Measurements from ENCODE around the gene PLEKHA7.

The PLEKHA7 gene

DNA sequence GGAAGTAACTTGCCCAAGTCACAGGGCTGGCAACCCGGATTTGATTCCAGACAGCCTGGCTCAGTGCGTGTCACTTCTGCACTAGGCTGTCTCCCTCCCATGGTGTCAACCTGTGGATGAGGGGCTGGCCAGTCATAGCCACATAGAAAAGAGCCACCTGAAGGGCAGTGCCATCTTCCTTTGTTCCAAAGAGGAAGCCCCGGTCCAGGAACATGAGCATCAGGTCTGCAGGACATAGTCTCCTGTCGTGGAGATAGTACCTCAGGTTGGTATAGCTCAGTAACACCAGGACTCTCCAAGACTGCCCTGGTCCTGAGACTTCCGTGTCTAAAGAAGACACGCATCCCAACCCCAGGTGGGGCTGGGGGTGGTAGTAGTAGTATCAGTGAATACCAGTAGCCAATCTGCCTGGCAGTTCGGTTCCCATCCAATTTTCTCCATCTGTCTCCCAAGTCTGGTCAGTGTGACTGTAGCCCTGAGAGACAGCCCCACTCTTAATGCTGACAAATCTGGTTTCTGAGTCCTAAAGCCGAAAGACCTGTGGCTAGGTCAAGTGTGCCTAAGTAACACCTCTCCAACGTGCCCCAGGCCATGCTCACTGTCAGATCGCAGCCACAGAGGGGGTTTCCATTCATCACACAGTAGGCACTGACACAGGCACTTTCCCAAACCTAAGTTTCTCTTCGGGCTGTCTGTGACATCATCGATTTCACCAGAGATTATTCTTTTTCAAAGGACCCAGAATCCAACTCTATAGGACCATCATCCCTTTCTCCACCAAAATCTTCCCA lies 242.7 kb downstream of the PLEKHA7 start:
- Histone ChIP-seq H3K36me3 (ENCODE audit: control insufficient read depth in 2 of 2, insufficient read depth in 2 of 2, low read length in 2 of 2) (no peaks in the 10 kb centered on the region), H3K4me3 (ENCODE audit: low read length in 2 of 2) (no peak overlapping the region), H3K9me3 (ENCODE audit: control insufficient read depth in 2 of 2, low read length in 2 of 2) (no peaks in the 10 kb centered on the region), H3K27me3 (ENCODE audit: control insufficient read depth in 1 of 2, insufficient read depth in 2 of 2, low read length in 2 of 2) (no peaks in the 10 kb centered on the region), H3K9ac (ENCODE audit: low read length in 2 of 2) (no peak overlapping the region), H3K27ac (ENCODE audit: low read length) (no peak overlapping the region), H3K4me1 (ENCODE audit: control insufficient read depth, insufficient read depth, low read length) (peaks cover 2% of the 10 kb centered on the region)

DNA sequence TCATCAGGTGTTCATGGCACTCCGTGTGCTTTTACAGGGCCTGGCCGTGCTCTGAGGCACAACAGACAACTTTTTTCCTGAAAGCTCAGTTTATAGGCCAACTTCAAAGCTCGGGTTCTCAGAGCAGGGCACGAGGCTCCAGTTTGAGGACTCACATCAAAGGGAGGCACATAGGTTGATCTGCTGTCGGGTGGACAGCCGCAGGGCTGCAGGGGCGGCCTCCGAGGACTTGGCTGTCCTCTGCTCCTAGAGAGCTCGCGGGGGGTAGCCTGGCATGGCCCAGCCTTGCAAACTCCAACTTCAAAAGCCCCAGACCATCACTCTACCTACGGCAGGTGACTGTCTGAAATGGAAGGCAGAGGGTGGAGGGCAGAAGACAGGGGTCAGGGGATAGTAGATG lies 244.2 kb downstream of the PLEKHA7 start:
- no peaks in the 10 kb centered on the region for H3K36me3 ChIP-seq (ENCODE audit: control insufficient read depth in 2 of 2, insufficient read depth in 2 of 2, low read length in 2 of 2)
- H3K27ac ChIP-seq (ENCODE audit: low read length) = no peak overlapping the region
- no peak overlapping the region for H3K4me3 ChIP-seq (ENCODE audit: low read length in 2 of 2)
- H3K4me1 ChIP-seq (ENCODE audit: control insufficient read depth, insufficient read depth, low read length) = no peaks in the 10 kb centered on the region
- H3K27me3 ChIP-seq (ENCODE audit: control insufficient read depth in 1 of 2, insufficient read depth in 2 of 2, low read length in 2 of 2) = no peaks in the 10 kb centered on the region
- no peaks in the 10 kb centered on the region for H3K9me3 ChIP-seq (ENCODE audit: control insufficient read depth in 2 of 2, low read length in 2 of 2)
- H3K9ac ChIP-seq (ENCODE audit: low read length in 2 of 2) = no peak overlapping the region

DNA sequence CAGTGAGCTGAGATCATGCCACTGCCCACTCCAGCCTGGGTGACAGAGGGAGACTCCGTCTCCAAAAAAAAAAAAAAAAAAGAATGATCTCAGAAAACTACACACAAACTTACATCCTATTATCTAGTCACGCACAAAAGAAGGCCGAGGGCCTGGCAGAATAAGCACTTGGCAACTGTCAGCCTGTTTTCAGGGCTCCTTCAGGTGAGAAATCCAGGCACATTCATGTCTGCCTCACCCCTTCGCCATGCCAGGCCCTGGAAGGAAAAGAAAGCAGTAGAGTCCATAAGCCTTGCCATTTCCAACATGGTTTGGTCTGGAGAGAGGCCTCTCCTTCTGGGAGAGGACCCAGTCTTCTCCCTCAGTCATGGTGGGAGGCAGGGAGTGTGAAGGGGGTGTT lies 244.8 kb downstream of the PLEKHA7 start:
- H3K27ac ChIP-seq (ENCODE audit: low read length) = no peak overlapping the region
- no peaks in the 10 kb centered on the region for H3K4me1 ChIP-seq (ENCODE audit: control insufficient read depth, insufficient read depth, low read length)
- no peaks in the 10 kb centered on the region for H3K27me3 ChIP-seq (ENCODE audit: control insufficient read depth in 1 of 2, insufficient read depth in 2 of 2, low read length in 2 of 2)
- no peak overlapping the region for H3K9ac ChIP-seq (ENCODE audit: low read length in 2 of 2)
- no peaks in the 10 kb centered on the region for H3K9me3 ChIP-seq (ENCODE audit: control insufficient read depth in 2 of 2, low read length in 2 of 2)
- no peaks in the 10 kb centered on the region for H3K36me3 ChIP-seq (ENCODE audit: control insufficient read depth in 2 of 2, insufficient read depth in 2 of 2, low read length in 2 of 2)
- H3K4me3 ChIP-seq (ENCODE audit: low read length in 2 of 2) = no peak overlapping the region

DNA sequence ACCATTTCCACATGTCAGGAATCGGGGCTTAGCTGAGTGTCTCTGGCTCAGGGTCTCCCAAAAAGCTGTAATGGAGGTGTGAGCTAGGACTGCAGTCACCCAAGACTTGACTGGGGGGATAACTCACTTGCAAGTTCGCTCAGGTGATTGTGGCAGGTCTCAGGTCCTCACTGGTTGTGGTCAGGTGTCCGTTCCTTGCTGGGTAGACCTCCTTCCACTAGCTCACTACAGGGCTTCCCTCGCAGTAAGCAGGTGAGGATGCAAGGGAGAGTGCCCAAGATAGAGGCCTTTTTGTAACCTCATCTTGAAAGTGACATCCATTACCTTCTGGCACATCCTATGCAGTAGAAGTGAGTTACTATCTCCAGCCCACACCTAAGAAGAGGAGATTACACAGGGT lies 246.3 kb downstream of the PLEKHA7 start:
- H3K27ac ChIP-seq (ENCODE audit: low read length) = no peak overlapping the region
- H3K4me1 ChIP-seq (ENCODE audit: control insufficient read depth, insufficient read depth, low read length) = no peaks in the 10 kb centered on the region
- no peak overlapping the region for H3K9ac ChIP-seq (ENCODE audit: low read length in 2 of 2)
- H3K36me3 ChIP-seq (ENCODE audit: control insufficient read depth in 2 of 2, insufficient read depth in 2 of 2, low read length in 2 of 2) = no peaks in the 10 kb centered on the region
- no peak overlapping the region for H3K4me3 ChIP-seq (ENCODE audit: low read length in 2 of 2)
- no peaks in the 10 kb centered on the region for H3K9me3 ChIP-seq (ENCODE audit: control insufficient read depth in 2 of 2, low read length in 2 of 2)
- no peaks in the 10 kb centered on the region for H3K27me3 ChIP-seq (ENCODE audit: control insufficient read depth in 1 of 2, insufficient read depth in 2 of 2, low read length in 2 of 2)

DNA sequence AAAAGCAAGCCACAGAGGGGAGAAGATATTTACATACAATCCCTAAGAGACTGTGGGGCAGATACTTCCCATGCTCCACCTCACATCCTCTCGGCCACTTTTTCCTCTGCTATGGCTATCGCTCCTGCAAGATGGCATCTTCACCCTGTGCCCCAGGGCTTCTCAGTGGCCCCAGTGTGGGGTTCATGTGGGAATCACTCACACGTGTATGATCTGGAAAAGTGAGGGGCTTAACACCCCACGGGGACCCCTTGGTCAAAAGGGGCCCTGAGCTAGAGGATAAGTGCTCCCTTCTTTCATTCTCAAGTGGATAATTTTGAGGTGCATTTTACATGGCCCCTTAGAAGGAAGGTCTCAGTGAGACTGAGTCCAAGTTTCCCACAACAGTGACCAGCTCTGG lies 247.1 kb downstream of the PLEKHA7 start:
- no peaks in the 10 kb centered on the region for H3K9me3 ChIP-seq (ENCODE audit: control insufficient read depth in 2 of 2, low read length in 2 of 2)

DNA sequence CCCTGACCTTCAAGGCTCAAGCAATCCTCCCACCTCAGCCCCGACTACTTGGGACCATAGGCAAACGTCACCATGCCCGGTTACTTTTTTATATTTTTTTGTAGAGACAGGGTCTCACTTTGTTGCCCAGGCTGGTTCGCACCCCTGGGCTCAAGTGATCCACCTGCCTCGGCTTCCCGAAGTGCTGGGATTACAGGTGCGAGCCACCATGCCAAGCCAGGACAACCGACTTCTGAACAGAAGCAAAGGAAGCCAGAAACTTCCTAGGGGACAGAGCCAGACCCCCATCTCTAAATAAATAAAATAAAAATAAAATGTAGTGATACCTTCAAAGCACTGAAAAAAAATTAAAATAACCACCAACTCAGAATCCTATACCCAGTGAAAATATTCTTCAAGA lies 249.3 kb downstream of the PLEKHA7 start:
- H3K4me1 ChIP-seq (ENCODE audit: control insufficient read depth, insufficient read depth, low read length) = no peaks in the 10 kb centered on the region
- no peaks in the 10 kb centered on the region for H3K9me3 ChIP-seq (ENCODE audit: control insufficient read depth in 2 of 2, low read length in 2 of 2)
- H3K27me3 ChIP-seq (ENCODE audit: control insufficient read depth in 1 of 2, insufficient read depth in 2 of 2, low read length in 2 of 2) = no peaks in the 10 kb centered on the region
- H3K9ac ChIP-seq (ENCODE audit: low read length in 2 of 2) = no peak overlapping the region
- no peaks in the 10 kb centered on the region for H3K36me3 ChIP-seq (ENCODE audit: control insufficient read depth in 2 of 2, insufficient read depth in 2 of 2, low read length in 2 of 2)
- no peak overlapping the region for H3K4me3 ChIP-seq (ENCODE audit: low read length in 2 of 2)
- H3K27ac ChIP-seq (ENCODE audit: low read length) = no peak overlapping the region

More for the DNA sequence above, 247.1 kb downstream of the PLEKHA7 start:
- H3K9ac ChIP-seq (ENCODE audit: low read length in 2 of 2) = no peak overlapping the region
- no peaks in the 10 kb centered on the region for H3K4me1 ChIP-seq (ENCODE audit: control insufficient read depth, insufficient read depth, low read length)
- H3K36me3 ChIP-seq (ENCODE audit: control insufficient read depth in 2 of 2, insufficient read depth in 2 of 2, low read length in 2 of 2) = no peaks in the 10 kb centered on the region
- H3K27me3 ChIP-seq (ENCODE audit: control insufficient read depth in 1 of 2, insufficient read depth in 2 of 2, low read length in 2 of 2) = no peaks in the 10 kb centered on the region
- no peak overlapping the region for H3K4me3 ChIP-seq (ENCODE audit: low read length in 2 of 2)
- no peak overlapping the region for H3K27ac ChIP-seq (ENCODE audit: low read length)

DNA sequence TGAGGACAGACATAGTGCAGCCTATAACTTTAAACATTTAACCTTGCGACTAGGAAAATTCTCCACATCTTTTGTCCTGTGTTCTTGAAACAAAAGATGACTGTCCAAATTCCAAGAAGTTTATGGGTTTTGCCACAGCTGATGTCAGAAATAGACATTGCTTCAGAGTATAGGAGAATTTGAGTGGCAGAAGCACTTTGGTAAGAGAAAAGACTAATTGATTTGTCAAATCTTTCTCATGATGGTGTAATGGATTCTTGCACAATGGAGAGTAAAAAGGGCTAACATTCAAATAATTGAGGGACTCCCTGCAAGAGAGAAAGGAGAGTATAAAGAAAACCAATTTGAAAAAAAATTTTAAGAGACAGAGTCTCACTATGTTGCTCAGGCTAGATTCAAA lies 250.5 kb downstream of the PLEKHA7 start:
- H3K27ac ChIP-seq (ENCODE audit: low read length) = no peak overlapping the region
- H3K27me3 ChIP-seq (ENCODE audit: control insufficient read depth in 1 of 2, insufficient read depth in 2 of 2, low read length in 2 of 2) = no peaks in the 10 kb centered on the region
- H3K36me3 ChIP-seq (ENCODE audit: control insufficient read depth in 2 of 2, insufficient read depth in 2 of 2, low read length in 2 of 2) = peaks cover 0 to 1% of the 10 kb centered on the region in 2 donors
- no peaks in the 10 kb centered on the region for H3K4me1 ChIP-seq (ENCODE audit: control insufficient read depth, insufficient read depth, low read length)
- no peak overlapping the region for H3K9ac ChIP-seq (ENCODE audit: low read length in 2 of 2)
- no peaks in the 10 kb centered on the region for H3K9me3 ChIP-seq (ENCODE audit: control insufficient read depth in 2 of 2, low read length in 2 of 2)
- no peak overlapping the region for H3K4me3 ChIP-seq (ENCODE audit: low read length in 2 of 2)

DNA sequence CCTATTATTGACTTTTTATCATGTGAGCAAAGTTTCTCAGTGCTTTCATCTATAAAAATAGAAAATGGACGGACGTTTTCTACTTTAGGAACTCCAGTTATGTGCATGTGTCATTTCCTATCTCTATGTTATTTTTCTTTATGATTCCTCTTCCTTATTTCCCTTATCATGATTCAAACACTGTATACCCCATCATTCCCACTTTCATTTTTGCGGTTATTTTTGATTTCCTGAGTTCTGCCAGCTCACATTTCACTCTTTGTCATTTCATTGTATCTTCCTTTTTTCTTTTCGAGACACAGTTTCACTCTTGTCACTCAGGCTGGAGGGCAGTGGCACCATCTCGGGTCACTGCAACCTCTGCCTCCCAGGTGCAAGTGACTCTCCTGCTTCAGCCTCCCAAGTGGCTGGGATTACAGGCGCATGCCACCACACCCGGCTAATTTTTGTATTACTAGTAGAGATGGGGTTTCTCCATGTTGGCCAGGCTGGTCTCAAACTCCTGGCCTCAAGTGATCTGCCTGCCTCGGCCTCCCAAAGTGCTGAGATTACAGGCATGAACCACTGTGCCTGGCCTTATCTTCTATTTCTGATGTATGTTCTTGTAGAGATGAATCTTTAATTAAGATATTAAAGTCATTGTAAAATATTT lies 254.2 kb downstream of the PLEKHA7 start:
- no peaks in the 10 kb centered on the region for H3K27me3 ChIP-seq (ENCODE audit: control insufficient read depth in 1 of 2, insufficient read depth in 2 of 2, low read length in 2 of 2)
- no peaks in the 10 kb centered on the region for H3K9me3 ChIP-seq (ENCODE audit: control insufficient read depth in 2 of 2, low read length in 2 of 2)
- H3K36me3 ChIP-seq (ENCODE audit: control insufficient read depth in 2 of 2, insufficient read depth in 2 of 2, low read length in 2 of 2) = peaks cover 7 to 8% of the 10 kb centered on the region in 2 donors
- H3K27ac ChIP-seq (ENCODE audit: low read length) = no peak overlapping the region
- H3K4me1 ChIP-seq (ENCODE audit: control insufficient read depth, insufficient read depth, low read length) = no peaks in the 10 kb centered on the region
- H3K4me3 ChIP-seq (ENCODE audit: low read length in 2 of 2) = no peak overlapping the region
- H3K9ac ChIP-seq (ENCODE audit: low read length in 2 of 2) = no peak overlapping the region

DNA sequence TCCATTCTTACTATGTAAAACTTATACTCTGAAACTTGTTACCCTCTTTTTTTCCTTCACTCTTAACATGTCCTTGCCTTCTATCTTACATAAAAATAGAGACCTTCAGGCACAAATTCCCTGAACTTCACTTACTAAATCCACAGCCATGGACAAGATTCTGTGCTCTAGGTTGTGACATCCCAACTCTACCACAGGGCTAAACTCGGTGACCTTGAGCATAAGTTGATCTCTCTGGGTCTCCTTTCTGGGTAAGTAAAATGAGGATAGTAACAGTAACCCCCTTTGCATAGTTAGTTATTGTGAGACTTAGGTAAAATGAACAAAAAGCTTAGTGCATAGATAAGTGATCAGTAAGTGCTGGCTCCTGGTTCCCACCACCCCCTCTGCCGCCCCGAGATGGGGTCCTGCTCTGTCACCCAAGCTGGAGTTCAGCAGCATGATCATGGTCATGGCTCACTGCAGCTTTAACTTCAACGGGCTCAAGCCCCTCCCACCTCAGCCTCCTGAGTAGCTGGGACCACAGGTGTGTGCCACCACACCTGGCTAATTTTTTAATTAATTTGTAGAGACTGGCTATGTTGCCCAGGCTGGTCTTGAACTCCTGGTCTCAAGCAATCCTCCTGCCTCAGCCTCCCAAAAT lies 255.7 kb downstream of the PLEKHA7 start:
- H3K27me3 ChIP-seq (ENCODE audit: control insufficient read depth in 1 of 2, insufficient read depth in 2 of 2, low read length in 2 of 2) = no peaks in the 10 kb centered on the region

DNA sequence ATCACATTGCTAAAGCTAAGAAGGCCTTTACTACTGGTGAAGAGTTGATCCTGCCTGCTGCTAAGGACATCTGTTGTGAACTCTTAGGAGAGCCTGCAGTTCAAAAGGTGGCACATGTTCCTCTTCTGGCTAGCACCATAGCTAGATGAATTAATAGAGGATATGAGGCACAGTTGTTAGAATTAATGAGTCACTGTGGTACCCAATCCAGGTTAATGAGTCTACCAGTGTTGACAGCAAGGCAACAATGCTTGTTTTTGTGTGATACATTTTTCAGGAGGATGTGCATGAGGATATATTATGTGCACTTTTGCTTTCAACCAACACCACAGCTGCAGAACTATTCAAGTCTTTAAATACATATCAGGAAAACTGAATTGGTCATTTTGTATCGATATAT lies 263.8 kb downstream of the PLEKHA7 start:
- Histone ChIP-seq H3K4me1 (ENCODE audit: control insufficient read depth, insufficient read depth, low read length) (no peaks in the 10 kb centered on the region), H3K9ac (ENCODE audit: low read length in 2 of 2) (no peak overlapping the region), H3K27me3 (ENCODE audit: control insufficient read depth in 1 of 2, insufficient read depth in 2 of 2, low read length in 2 of 2) (no peaks in the 10 kb centered on the region), H3K4me3 (ENCODE audit: low read length in 2 of 2) (no peak overlapping the region), H3K36me3 (ENCODE audit: control insufficient read depth in 2 of 2, insufficient read depth in 2 of 2, low read length in 2 of 2) (peaks cover 42 to 64% of the 10 kb centered on the region in 2 donors), H3K27ac (ENCODE audit: low read length) (no peak overlapping the region), H3K9me3 (ENCODE audit: control insufficient read depth in 2 of 2, low read length in 2 of 2) (no peaks in the 10 kb centered on the region)

More for the DNA sequence above, 255.7 kb downstream of the PLEKHA7 start:
- Histone ChIP-seq H3K27ac (ENCODE audit: low read length) (no peak overlapping the region), H3K36me3 (ENCODE audit: control insufficient read depth in 2 of 2, insufficient read depth in 2 of 2, low read length in 2 of 2) (peaks cover 14 to 15% of the 10 kb centered on the region in 2 donors), H3K9ac (ENCODE audit: low read length in 2 of 2) (no peak overlapping the region), H3K4me3 (ENCODE audit: low read length in 2 of 2) (no peak overlapping the region), H3K4me1 (ENCODE audit: control insufficient read depth, insufficient read depth, low read length) (no peaks in the 10 kb centered on the region), H3K9me3 (ENCODE audit: control insufficient read depth in 2 of 2, low read length in 2 of 2) (no peaks in the 10 kb centered on the region)

DNA sequence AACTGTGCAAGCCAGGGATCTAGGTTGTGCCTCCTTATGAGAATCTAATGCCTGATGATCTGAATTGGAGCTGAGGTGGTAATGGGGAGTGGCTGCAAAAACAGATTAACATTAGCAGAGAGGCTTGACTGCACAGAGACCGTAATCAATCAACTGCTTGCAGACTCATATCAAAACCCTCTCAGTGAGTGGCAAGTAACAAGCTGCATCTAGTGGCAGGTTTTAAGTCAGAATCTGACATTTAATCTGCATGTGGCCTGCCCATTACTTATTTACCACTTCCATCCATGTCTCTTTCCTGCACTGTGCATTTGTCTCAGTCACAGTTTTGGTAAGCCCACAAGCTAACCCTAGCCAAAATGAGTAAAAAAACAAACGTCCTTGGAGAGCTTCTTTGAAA lies 264.5 kb downstream of the PLEKHA7 start:
- Histone ChIP-seq H3K27ac (ENCODE audit: low read length) (no peak overlapping the region), H3K4me1 (ENCODE audit: control insufficient read depth, insufficient read depth, low read length) (peaks cover 3% of the 10 kb centered on the region), H3K36me3 (ENCODE audit: control insufficient read depth in 2 of 2, insufficient read depth in 2 of 2, low read length in 2 of 2) (peaks cover 44 to 65% of the 10 kb centered on the region in 2 donors), H3K9me3 (ENCODE audit: control insufficient read depth in 2 of 2, low read length in 2 of 2) (no peaks in the 10 kb centered on the region), H3K4me3 (ENCODE audit: low read length in 2 of 2) (no peak overlapping the region), H3K9ac (ENCODE audit: low read length in 2 of 2) (no peak overlapping the region), H3K27me3 (ENCODE audit: control insufficient read depth in 1 of 2, insufficient read depth in 2 of 2, low read length in 2 of 2) (no peaks in the 10 kb centered on the region)

Measured in stomach smooth muscle (tissue), 2 donors.